ENCODE measurements around the gene TST. TPM values are rescaled to one million over a fixed set of nuclear protein-coding genes. Genes with fewer than 3 reads are reported as not detected.

TST gene
- polyA plus RNA-seq, 1 donor from 2014 or later, result 5.4 TPM

- Histone ChIP-seq H2AFZ (ENCODE audit: low read depth, low read length) (no peak overlapping the region), H4K20me1 (ENCODE audit: insufficient read depth) (no peaks in the 10 kb centered on the region), H3K9ac (ENCODE audit: low read length) (no peak overlapping the region), H3K27me3 (ENCODE audit: insufficient read depth, low read depth, low read length) (no peaks in the 10 kb centered on the region), H3K27ac (ENCODE audit: low read length) (no peak overlapping the region), H3K4me2 (ENCODE audit: low read length) (no peak overlapping the region), H3K79me2 (replicated peaks; ENCODE audit: insufficient read depth, low read length) (no peaks in the 10 kb centered on the region), H3K9me3 (ENCODE audit: low read length) (no peaks in the 10 kb centered on the region), H3K9me2 (ENCODE audit: insufficient read depth, low read length) (no peaks in the 10 kb centered on the region), H3F3A (ENCODE audit: insufficient read depth, low read length, poor library complexity, severe bottlenecking) (no peaks in the 10 kb centered on the region), H3K4me3 (ENCODE audit: low read length) (no peak overlapping the region), H3K36me3 (ENCODE audit: insufficient read depth, low read length) (no peaks in the 10 kb centered on the region)
- TF ChIP-seq MXI1 (conservative IDR thresholded peaks at IDR 0.05; ENCODE audit: poor library complexity, severe bottlenecking) (no peak), EZH2 (IDR thresholded peaks at IDR 0.05; ENCODE audit: borderline replicate concordance, insufficient read depth, low read length, poor library complexity, severe bottlenecking) (no peak), RAD21 (conservative IDR thresholded peaks at IDR 0.05) (no peak), SMC3 (conservative IDR thresholded peaks at IDR 0.05; ENCODE audit: poor library complexity) (no peak), TAF1 (IDR thresholded peaks at IDR 0.05; ENCODE audit: low read depth) (no peak), EP300 (conservative IDR thresholded peaks at IDR 0.05; ENCODE audit: poor library complexity, severe bottlenecking) (no peak), POLR2AphosphoS5 (IDR thresholded peaks at IDR 0.05) (no peak)
- TF ChIP-seq, protein P1, sequence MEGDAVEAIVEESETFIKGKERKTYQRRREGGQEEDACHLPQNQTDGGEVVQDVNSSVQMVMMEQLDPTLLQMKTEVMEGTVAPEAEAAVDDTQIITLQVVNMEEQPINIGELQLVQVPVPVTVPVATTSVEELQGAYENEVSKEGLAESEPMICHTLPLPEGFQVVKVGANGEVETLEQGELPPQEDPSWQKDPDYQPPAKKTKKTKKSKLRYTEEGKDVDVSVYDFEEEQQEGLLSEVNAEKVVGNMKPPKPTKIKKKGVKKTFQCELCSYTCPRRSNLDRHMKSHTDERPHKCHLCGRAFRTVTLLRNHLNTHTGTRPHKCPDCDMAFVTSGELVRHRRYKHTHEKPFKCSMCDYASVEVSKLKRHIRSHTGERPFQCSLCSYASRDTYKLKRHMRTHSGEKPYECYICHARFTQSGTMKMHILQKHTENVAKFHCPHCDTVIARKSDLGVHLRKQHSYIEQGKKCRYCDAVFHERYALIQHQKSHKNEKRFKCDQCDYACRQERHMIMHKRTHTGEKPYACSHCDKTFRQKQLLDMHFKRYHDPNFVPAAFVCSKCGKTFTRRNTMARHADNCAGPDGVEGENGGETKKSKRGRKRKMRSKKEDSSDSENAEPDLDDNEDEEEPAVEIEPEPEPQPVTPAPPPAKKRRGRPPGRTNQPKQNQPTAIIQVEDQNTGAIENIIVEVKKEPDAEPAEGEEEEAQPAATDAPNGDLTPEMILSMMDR (IDR thresholded peaks at IDR 0.05; ENCODE audit: poor library complexity, severe bottlenecking), result no peak
- TF ChIP-seq, protein P2, sequence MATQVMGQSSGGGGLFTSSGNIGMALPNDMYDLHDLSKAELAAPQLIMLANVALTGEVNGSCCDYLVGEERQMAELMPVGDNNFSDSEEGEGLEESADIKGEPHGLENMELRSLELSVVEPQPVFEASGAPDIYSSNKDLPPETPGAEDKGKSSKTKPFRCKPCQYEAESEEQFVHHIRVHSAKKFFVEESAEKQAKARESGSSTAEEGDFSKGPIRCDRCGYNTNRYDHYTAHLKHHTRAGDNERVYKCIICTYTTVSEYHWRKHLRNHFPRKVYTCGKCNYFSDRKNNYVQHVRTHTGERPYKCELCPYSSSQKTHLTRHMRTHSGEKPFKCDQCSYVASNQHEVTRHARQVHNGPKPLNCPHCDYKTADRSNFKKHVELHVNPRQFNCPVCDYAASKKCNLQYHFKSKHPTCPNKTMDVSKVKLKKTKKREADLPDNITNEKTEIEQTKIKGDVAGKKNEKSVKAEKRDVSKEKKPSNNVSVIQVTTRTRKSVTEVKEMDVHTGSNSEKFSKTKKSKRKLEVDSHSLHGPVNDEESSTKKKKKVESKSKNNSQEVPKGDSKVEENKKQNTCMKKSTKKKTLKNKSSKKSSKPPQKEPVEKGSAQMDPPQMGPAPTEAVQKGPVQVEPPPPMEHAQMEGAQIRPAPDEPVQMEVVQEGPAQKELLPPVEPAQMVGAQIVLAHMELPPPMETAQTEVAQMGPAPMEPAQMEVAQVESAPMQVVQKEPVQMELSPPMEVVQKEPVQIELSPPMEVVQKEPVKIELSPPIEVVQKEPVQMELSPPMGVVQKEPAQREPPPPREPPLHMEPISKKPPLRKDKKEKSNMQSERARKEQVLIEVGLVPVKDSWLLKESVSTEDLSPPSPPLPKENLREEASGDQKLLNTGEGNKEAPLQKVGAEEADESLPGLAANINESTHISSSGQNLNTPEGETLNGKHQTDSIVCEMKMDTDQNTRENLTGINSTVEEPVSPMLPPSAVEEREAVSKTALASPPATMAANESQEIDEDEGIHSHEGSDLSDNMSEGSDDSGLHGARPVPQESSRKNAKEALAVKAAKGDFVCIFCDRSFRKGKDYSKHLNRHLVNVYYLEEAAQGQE (IDR thresholded peaks at IDR 0.05; ENCODE audit: borderline replicate concordance), result no peak
Measured at GRCh38 chr22:36976606-36977005, 42.6 kb downstream of the TST start.

GRCh38 chr22:36971341-36972125, 47.7 kb downstream of the TST start:
- Histone ChIP-seq H3K9ac (ENCODE audit: low read length) (no peak overlapping the region), H4K20me1 (ENCODE audit: insufficient read depth) (no peaks in the 10 kb centered on the region)

More at GRCh38 chr22:36971341-36972125, 47.7 kb downstream of the TST start:
- no peaks in the 10 kb centered on the region for H3K36me3 ChIP-seq (ENCODE audit: insufficient read depth, low read length)
- H3K4me3 ChIP-seq (ENCODE audit: low read length), result no peak overlapping the region
- no peaks in the 10 kb centered on the region for H3K79me2 ChIP-seq (replicated peaks; ENCODE audit: insufficient read depth, low read length)
- H3F3A ChIP-seq (ENCODE audit: insufficient read depth, low read length, poor library complexity, severe bottlenecking), result no peaks in the 10 kb centered on the region
- H3K27me3 ChIP-seq (ENCODE audit: insufficient read depth, low read depth, low read length), result no peaks in the 10 kb centered on the region
- H3K4me2 ChIP-seq (ENCODE audit: low read length), result no peak overlapping the region
- H3K27ac ChIP-seq (ENCODE audit: low read length), result no peak overlapping the region
- no peak overlapping the region for H2AFZ ChIP-seq (ENCODE audit: low read depth, low read length)
- TF ChIP-seq MXI1 (conservative IDR thresholded peaks at IDR 0.05; ENCODE audit: poor library complexity, severe bottlenecking) (no peak), EP300 (conservative IDR thresholded peaks at IDR 0.05; ENCODE audit: poor library complexity, severe bottlenecking) (no peak), EZH2 (IDR thresholded peaks at IDR 0.05; ENCODE audit: borderline replicate concordance, insufficient read depth, low read length, poor library complexity, severe bottlenecking) (no peak), RAD21 (conservative IDR thresholded peaks at IDR 0.05) (no peak), SMC3 (conservative IDR thresholded peaks at IDR 0.05; ENCODE audit: poor library complexity) (no peak), POLR2AphosphoS5 (IDR thresholded peaks at IDR 0.05) (no peak), TAF1 (IDR thresholded peaks at IDR 0.05; ENCODE audit: low read depth) (no peak)
- TF ChIP-seq, protein P1 (IDR thresholded peaks at IDR 0.05; ENCODE audit: poor library complexity, severe bottlenecking), result no peak
- TF ChIP-seq, protein P2 (IDR thresholded peaks at IDR 0.05; ENCODE audit: borderline replicate concordance), result no peak
- H3K9me3 ChIP-seq (ENCODE audit: low read length), result no peaks in the 10 kb centered on the region
- H3K9me2 ChIP-seq (ENCODE audit: insufficient read depth, low read length), result no peaks in the 10 kb centered on the region
